ENCODE data around the gene ACCSL.

The ACCSL gene

DNA sequence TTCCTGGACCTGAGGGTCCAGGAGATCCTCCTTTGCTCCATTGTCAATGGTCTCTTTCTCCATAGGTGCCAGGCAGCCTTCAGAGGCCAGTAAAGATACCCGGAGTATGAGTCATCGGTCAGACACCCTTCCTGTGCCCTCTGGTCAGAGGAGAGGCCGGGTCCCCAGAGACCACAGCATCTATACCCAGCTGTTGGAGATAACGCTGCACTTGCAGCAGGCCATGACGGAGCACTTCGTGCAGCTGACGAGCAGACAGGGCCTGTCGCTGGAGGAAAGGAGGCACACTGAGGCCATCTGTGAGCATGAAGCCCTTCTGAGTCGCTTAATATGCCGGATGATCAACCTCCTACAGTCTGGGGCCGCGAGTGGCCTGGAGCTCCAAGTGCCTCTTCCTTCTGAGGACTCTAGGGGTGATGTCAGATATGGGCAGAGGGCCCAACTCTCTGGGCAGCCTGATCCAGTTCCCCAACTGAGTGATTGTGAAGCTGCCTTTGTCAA is at the start of gene ACCSL:
Gene ACCSL (plus strand): TSS at position 51 of the 501 bp plus-strand sequence. CDS start 56 bp downstream, at position 107.
- TF ChIP-seq, protein P1, sequence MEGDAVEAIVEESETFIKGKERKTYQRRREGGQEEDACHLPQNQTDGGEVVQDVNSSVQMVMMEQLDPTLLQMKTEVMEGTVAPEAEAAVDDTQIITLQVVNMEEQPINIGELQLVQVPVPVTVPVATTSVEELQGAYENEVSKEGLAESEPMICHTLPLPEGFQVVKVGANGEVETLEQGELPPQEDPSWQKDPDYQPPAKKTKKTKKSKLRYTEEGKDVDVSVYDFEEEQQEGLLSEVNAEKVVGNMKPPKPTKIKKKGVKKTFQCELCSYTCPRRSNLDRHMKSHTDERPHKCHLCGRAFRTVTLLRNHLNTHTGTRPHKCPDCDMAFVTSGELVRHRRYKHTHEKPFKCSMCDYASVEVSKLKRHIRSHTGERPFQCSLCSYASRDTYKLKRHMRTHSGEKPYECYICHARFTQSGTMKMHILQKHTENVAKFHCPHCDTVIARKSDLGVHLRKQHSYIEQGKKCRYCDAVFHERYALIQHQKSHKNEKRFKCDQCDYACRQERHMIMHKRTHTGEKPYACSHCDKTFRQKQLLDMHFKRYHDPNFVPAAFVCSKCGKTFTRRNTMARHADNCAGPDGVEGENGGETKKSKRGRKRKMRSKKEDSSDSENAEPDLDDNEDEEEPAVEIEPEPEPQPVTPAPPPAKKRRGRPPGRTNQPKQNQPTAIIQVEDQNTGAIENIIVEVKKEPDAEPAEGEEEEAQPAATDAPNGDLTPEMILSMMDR (IDR thresholded peaks at IDR 0.05; ENCODE audit: low read depth, low read length, missing control alignments) = no peak
- in situ Hi-C loops (cut with HindIII; ENCODE audit: low sequenced_read_pairs) = no loop called here
- no peak within 1 kb of the TSS for H3K4me3 ChIP-seq (ENCODE audit: low read depth, low read length)
- no peak for DNase-seq (ENCODE audit: low read depth)

DNA sequence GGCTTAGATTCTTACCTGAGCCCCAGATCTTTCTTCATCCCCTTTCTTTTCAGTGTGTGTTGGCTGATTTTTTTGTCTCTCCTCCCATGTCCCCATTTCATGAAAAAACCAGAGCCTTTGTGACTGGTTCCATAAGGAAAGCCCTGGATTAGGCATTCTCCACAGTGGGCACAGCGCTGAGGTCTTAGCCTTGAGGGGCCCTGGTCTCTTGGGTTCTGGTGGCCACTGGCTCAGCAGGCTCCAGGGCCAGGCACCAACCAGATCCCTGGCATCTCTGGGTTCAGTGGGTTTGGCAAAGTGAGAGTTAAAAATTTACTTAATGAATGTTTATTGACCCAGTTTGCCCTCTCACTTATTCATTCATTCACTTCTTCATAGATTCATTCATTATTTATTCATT is 49.5 kb upstream of the ACCSL start:
- H3K4me3 ChIP-seq (ENCODE audit: low read depth, low read length) = no peak overlapping the region
- in situ Hi-C loops (cut with HindIII; ENCODE audit: low sequenced_read_pairs) = no loop called here
- TF ChIP-seq, protein P1 (IDR thresholded peaks at IDR 0.05; ENCODE audit: low read depth, low read length, missing control alignments) = no peak
- no peak for DNase-seq (ENCODE audit: low read depth)

DNA sequence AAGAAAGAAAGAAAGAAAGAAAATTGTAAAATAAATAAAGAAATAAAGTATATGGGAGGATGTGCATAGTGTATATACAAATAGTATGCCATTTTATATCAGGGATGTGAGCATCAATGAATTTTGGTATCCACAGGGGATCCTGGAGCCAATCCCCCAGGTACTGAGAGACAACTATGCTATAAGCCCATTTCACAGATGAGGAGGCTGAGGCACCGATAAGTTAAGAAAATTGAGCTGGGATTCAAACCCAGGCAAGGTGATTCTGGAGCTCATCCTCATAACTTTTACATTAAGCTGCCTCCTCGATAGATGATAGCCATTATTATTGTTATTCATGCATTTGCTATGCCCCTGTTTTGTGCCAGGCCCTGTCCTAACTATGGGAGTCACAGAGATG is 47.0 kb upstream of the ACCSL start:
- TF ChIP-seq, protein P1 (IDR thresholded peaks at IDR 0.05; ENCODE audit: low read depth, low read length, missing control alignments) = no peak
- no peak overlapping the region for H3K4me3 ChIP-seq (ENCODE audit: low read depth, low read length)
- DNase-seq (ENCODE audit: low read depth) = no peak
- in situ Hi-C loops (cut with HindIII; ENCODE audit: low sequenced_read_pairs) = no loop called here

DNA sequence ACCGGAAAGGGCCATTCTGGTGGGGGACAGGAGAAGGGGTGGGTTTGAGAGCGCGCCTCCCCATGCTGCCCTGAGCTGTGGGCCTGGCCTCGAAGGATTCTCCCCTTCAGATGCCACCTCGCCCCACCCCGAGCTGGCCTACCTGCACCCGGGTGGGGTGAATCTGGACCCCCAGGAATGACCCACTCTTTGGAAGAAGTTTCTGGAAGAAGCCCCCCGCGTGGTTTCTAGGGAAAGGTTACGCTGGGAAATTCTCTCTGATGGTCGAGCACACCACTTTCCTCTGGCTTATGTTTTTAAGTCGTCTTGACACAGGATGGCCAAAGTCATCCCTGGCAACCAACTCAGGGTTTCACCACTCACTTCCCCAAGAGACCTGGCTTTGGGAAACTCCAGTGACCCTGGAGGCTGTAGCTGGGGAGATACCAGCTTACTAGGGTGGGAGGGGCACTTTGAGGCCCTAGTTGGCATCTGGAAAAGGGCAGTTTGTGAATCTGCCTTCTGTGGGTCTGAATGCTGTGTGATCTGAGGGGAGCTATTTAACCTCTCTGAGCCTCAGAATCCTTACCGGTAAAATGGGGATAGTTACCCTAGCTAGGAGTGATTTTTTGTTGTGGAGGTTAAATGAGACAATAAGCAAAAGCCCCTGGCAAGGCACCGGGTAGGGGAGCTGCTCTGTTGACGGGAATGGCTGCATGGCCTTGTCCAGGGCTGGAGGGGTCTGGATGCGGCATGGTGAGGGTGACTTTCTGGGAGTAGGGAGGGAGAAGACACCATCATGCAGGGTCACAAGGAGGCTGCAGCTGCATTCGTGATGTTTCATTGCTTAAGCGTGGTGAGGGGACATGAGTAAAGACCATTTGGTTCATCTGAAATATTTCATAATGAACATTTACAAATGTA is 45.3 kb upstream of the ACCSL start:
- in situ Hi-C loops (cut with HindIII; ENCODE audit: low sequenced_read_pairs) = no loop called here
- no peak overlapping the region for H3K4me3 ChIP-seq (ENCODE audit: low read depth, low read length)
- DNase-seq (ENCODE audit: low read depth) = no peak
- TF ChIP-seq, protein P1 (IDR thresholded peaks at IDR 0.05; ENCODE audit: low read depth, low read length, missing control alignments) = no peak

DNA sequence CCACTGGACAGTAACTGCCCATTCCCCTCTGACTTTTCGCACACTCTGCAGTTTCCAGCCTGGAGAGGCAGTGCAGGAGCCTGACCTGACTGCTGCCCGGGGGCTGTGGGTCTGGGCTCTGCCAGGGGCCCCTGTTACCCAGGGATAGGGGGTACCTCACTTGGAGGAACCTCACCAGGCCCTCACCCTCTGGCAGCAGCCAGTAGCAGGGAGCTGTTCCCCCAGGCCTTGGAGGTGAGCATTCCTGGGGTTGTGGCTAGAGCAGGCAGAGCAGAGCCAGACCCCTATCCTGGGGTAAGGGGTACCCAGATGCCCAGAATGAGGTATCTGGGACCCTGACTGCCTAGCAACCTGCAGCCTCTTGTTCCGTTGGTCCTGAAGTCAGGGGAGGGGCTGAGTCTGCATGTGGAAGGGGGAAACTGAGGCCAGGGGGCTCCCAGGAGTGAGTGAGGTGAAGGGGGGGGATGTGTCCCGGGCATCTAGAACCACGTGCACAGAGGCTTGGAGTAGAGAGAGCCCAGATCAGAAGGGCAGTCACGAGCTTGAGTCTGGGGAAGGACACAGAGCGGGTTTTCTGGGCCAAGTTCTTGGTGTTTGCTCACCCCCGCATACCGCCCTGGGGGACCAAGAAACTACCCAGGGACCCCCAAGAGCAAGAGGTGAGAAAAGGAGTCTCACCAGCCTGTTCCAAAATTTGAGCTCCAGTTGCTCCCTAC is 43.9 kb upstream of the ACCSL start:
- TF ChIP-seq, protein P1 (IDR thresholded peaks at IDR 0.05; ENCODE audit: low read depth, low read length, missing control alignments) = no peak
- no peak overlapping the region for H3K4me3 ChIP-seq (ENCODE audit: low read depth, low read length)
- in situ Hi-C loops (cut with HindIII; ENCODE audit: low sequenced_read_pairs) = no loop called here
- DNase-seq (ENCODE audit: low read depth) = no peak

DNA sequence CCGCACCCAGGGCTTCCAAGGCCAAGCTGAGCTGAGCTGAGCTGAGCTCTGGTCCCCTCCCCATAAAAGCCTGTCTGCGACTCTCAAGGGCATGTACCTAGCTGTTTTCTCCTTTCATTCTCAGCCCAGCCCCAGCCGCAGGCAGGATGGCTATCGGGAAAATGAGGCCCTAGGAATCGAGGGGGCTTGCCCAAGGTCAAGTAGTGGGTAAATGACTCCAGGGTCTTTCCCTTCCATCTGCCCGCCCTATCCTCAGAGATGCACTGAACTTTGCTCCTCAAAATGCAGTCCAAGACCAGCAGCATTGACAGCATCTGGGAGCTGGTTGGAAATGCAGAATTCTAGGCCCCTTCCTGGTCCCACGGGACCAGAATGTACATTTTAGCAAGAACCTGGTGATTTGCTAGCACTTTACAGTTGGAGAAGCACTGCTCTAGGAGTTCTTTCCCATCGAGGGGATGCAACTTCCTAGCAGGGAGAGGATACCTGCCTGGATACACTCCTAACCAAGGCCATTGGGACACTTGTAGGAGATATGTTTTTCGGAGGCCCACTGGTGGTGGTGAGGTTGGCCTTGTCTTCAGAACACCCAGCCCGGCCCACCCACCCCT is 43.2 kb upstream of the ACCSL start:
- DNase-seq (ENCODE audit: low read depth) = no peak
- in situ Hi-C loops (cut with HindIII; ENCODE audit: low sequenced_read_pairs) = no loop called here
- H3K4me3 ChIP-seq (ENCODE audit: low read depth, low read length) = no peak overlapping the region
- TF ChIP-seq, protein P1 (IDR thresholded peaks at IDR 0.05; ENCODE audit: low read depth, low read length, missing control alignments) = no peak
